ENCODE results near the gene HKDC1. TPM values are rescaled to one million over a fixed set of nuclear protein-coding genes. Genes with fewer than 3 reads are reported as not detected.
"Not testable (repeated sequence)": the region's sequence is repeated elsewhere in the genome, so short reads cannot be mapped to it uniquely, and the experiment has no call there.

HKDC1 gene
- total RNA-seq, 1 donor from 2014 or later, result not detected

GRCh38 chr10:69265521-69265920 is 45.4 kb downstream of the HKDC1 start:
- no peak for DNase-seq (ENCODE audit: low spot score)

DNA sequence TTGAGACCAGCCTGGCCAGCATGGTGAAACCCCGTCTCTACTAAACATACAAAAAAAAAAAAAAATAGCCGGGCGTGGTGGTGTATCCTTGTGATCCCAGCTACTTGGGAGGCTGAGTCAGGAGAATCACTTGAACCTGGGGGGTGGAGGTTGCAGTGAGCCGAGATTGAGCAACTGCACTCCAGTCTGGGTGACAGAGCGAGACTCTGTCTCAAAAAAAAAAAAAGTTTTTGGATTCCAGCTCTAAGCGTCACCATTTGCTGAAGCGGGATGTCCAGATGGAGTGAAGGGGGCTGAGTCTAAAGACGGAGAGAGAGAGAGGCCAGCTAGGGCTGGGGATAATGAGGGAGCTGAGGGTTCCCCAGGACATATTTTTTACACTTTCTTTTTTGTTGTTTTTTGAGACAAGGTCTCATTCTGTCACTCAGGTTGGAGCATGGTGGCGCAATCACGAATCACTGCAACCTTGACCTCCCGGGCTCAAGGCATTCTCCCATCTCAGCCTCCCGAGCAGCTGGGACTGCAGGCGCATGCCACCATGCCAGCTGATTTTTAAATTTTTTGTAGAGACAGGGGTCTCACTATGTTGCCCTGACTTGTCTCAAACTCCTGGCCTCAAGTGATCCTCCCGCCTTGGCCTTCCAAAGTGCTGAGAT is 48.8 kb downstream of the HKDC1 start:
- intact Hi-C loops (cut with DNase I), result no loop called here
- DNase-seq (ENCODE audit: low spot score), result no peak

More at GRCh38 chr10:69265521-69265920, 45.4 kb downstream of the HKDC1 start:
- intact Hi-C loops (cut with DNase I), result no loop called here

GRCh38 chr10:69269761-69270160 is 49.6 kb downstream of the HKDC1 start:
- DNase-seq (ENCODE audit: low spot score), result no peak
- intact Hi-C loops (cut with DNase I), result no loop called here

DNA sequence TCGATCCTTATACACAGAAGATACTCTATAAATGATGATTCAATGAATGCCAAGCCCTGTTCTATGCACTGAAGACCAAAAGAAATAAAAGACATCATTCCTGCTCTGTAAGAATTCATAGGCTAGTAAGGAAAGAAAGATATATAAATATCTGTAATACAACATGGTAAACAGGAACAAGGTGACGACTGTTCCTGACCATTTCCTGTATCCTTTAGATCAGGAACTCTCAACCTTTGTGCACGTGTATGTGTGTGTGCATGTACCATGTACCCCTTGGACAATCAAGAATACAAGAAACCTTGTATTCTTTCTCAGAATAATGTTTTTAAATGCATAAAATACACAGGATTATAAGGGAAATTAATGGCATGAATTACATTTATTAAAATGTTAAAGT is 50.9 kb downstream of the HKDC1 start:
- intact Hi-C loops (cut with DNase I), result no loop called here
- no peak for DNase-seq (ENCODE audit: low spot score)

DNA sequence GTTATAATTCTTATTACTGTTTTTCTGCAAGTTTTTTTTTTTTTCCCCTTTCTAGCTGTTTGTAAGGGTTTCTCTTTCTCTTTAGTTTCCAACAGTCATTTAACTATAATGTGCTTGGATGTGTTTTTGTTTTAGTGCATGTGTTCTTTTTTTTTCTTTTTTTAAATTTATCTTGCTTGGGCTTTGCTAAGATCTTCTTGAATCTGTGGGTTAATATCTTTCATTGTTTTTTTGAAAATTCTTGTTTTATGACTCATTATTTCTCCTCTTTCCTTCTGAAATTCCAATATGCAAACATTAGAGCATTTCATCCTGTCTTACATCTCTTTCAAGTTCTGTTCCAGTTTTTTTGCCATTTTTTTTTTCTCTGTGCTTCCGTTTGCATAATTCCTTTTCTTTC is 52.5 kb downstream of the HKDC1 start:
- intact Hi-C loops (cut with DNase I), result no loop called here
- no peak for DNase-seq (ENCODE audit: low spot score)

GRCh38 chr10:69275444-69275843 is 55.3 kb downstream of the HKDC1 start:
- intact Hi-C loops (cut with DNase I), result no loop called here
- DNase-seq (ENCODE audit: low spot score), result no peak

DNA sequence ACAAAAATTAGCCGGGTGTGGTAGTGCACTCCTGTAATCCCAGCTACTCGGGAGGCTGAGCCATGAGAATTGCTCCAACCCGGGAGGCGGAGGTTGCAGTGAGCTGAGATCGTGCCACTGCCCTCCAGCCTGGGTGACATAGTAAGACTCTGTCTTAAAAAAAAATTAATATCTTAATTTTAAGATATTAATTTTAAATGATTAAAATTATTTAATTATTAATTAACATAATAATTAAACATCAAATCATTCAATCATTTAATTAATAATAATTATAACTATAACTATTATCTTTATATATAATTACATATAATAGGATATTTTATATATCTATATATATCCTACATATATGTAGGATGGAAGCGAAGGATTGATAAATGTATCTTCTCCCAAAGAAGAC is 56.4 kb downstream of the HKDC1 start:
- intact Hi-C loops (cut with DNase I), result no loop called here
- DNase-seq (ENCODE audit: low spot score), result no peak

- no peak for DNase-seq (ENCODE audit: low spot score)
Measured at GRCh38 chr10:69278446-69278963, 58.4 kb downstream of the HKDC1 start, which contains the start of gene HK1. Gene HK1 (plus strand): TSS chr10:69278496.

DNA sequence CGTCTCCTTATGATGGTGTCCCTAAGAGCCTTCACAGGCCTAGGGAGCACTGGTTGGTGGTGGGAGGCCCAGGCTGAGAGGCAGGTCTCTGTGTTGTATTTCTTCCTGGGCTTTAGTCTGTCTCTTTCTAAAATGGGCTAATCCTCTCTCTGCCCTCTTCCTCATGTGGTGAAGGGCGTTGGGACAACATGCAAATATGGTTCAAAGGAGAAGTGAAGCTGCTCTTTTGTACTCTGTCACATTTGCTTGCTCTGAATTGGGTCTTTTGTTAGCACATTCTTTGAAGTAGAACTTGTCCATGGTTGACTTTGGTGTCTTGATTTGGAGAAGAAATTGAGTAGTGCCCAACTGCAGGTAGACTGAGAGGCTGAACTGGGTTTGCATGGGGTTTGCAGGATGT is 59.0 kb downstream of the HKDC1 start:
- intact Hi-C loops (cut with DNase I), result no loop called here
- no peak for DNase-seq (ENCODE audit: low spot score)

More at GRCh38 chr10:69278446-69278963, 58.4 kb downstream of the HKDC1 start, which contains the start of gene HK1:
- intact Hi-C loops (cut with DNase I), result no loop called here

DNA sequence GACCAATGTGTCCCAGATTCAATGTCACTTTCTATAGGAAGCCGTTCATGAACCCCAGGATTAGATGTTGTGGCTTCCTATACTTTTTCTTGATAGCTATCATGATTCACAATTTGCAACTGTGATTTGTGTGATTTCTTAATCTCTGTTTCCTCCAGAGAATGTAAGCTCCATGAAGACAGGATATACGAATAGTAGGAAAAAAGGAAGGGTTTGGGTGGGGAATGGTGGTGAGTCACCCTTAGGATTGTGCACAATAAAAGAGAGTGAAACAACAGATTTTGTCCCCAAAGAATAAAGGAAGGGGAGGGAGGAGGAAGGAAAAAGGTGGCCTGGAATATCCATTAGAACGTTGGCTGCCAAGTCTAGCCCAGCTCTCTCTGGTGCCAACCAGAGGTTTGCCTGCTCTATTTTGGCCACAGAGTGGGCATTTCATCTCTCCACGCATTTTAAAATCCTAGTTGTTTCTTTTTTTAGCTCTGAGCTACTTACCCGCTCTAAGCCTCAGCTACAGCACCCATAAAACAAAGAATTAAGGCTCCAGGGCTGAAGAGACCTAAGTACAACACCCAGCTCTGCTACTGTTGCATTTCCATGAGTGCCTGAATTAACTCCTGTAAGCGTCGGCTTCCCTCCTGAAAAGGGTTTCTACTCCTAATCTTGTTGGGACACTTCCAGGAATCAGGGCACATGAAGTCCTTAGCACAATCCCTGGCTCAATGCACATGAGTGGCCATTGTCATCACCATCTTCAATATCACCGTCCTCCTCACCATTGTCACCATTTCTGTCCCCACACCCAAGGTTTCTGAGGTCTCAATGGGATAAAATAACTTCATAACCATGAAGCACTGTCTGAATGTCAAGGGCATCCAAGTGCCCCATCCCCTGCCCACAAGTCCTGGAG is 61.6 kb downstream of the HKDC1 start:
- no peak for DNase-seq (ENCODE audit: low spot score)
- intact Hi-C loops (cut with DNase I), result no loop called here

- intact Hi-C loops (cut with DNase I); DNase-seq (ENCODE audit: low spot score): not testable (repeated sequence)
Measured at GRCh38 chr10:69284402-69284801, 64.3 kb downstream of the HKDC1 start.

- intact Hi-C loops (cut with DNase I), result no loop called here
- DNase-seq (ENCODE audit: low spot score), result no peak
Measured at GRCh38 chr10:69285699-69286098, 65.6 kb downstream of the HKDC1 start.

DNA sequence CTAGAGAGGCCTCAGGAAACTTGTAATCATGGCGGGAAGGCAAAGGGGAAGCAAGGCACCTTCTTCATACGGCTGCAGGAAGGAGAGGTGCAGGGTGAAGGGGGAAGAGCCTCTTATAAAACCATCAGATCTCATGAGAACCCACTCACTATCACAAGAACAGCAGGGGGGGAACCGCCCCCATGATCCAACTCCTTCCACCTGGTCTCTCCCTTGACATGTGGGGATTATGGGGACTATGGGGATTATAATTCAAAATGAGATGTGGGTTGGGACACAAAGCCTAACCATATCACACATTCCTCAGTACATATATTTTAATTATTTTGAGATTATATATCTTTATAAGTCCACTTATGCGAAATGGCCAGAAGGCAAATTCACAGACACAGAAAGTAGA is 67.0 kb downstream of the HKDC1 start:
- no peak for DNase-seq (ENCODE audit: low spot score)
- intact Hi-C loops (cut with DNase I), result no loop called here

DNA sequence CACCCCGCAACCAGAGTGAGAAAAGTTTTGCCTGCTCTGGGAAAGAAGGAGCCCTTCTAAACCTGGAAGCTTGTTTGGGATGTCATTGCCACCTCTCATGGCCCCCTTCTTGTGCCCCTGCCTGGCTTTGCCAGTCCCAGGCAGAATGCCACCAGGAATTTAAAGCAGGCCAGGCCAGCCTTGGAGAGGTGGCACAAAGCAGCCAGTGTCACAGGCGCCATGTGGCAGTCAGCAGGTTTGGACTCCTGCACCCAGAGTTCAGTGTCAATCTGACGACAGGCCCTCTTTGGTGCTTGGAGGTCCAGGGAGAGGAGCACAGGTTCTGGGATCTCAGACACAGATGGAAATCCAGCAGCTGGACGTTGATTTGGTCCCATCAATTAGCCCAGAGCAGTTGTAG is 70.9 kb downstream of the HKDC1 start:
- intact Hi-C loops (cut with DNase I), result no loop called here

DNA sequence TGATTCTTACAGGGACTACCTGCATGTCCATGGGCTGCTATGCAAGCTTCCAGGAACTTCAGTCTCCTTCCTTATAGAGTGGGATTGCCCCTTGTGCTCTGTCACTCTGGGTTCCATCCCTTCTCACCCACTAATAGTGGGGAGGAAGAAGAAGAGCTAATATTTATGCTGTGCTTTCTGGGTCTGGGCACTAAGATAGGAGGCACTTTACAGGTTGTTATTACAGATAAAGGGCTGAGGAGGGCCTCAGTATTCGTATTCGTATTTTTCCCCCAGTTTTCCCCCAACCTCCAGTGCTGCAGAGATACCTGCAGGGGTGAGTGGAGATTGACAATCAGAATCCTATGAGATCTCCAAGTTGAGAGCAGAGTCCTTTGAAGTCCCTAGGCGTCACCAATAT is 72.3 kb downstream of the HKDC1 start:
- intact Hi-C loops (cut with DNase I), result no loop called here
- no peak for DNase-seq (ENCODE audit: low spot score)

More for the DNA sequence above, 70.9 kb downstream of the HKDC1 start:
- DNase-seq (ENCODE audit: low spot score), result no peak

DNA sequence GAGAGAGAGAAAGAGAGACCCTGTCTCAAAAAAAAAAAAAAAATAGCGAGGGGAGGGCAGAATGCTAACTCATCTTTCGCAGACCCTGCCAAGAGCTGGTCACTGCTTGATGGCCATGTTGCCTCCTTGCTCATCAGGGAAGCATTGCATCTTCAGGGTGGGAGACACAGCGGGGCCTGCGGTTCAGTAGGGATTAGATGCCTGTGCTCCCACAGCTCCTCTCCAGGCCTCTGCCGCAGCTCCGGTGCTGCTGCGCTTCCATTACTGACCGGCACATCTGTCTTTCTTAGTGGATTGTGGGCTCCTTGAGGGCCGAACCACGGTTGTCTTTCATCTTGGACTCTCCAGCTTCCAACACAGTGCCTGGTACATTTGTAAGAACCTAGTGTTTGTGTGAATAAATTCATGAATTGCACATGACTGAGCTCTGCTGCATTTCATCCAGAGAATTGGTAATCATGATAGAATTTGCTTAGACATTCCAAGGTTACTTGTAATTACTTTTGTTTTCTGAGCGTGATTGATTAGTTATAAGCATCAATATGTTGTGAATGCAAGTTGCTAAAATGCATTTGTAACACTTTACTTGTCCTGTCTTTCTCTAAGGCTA is 75.0 kb downstream of the HKDC1 start:
- intact Hi-C loops (cut with DNase I), result no loop called here
- no peak for DNase-seq (ENCODE audit: low spot score)

DNA sequence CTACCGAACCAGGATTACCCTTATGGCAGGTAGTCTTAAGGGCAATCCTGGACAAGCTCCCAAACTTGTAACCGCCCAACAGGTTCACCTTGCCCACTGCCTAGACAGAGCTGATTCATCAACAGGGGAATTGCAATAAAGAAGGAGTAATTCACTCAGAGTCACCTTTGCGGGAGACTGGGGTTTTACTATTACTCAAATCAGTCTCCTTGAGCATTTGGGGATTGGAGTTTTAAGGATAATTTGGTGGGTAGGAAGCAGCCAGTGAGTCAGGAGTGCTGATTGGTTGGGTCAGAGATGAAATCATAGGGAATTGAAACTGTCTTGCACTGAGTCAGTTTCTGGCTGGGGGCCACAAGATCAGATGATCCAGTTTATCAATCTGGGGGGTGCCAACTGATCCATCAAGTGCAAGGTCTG is 83.5 kb downstream of the HKDC1 start:
- intact Hi-C loops (cut with DNase I), result no loop called here
- no peak for DNase-seq (ENCODE audit: low spot score)

GRCh38 chr10:69306421-69306820 is 86.3 kb downstream of the HKDC1 start:
- no peak for DNase-seq (ENCODE audit: low spot score)
- intact Hi-C loops (cut with DNase I), result no loop called here

DNA sequence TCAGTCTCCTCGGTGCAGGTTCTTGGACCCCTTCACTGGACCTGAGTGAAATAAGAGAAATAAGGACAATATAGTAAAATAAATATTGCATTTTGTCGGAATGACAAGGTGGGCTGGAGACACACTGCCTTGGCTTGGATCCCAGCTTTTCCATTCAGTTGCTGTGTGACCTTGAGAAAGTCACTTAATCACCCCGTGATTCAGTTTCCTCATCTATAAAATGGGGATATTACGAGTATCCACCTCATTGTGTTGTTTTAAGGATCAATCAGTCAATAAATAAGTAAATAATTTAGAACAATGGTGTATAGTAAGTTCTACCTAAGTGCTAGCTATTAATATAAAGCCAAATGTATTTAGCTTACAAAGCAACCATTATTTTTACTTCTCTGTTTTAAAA is 87.3 kb downstream of the HKDC1 start:
- intact Hi-C loops (cut with DNase I), result no loop called here
- no peak for DNase-seq (ENCODE audit: low spot score)

DNA sequence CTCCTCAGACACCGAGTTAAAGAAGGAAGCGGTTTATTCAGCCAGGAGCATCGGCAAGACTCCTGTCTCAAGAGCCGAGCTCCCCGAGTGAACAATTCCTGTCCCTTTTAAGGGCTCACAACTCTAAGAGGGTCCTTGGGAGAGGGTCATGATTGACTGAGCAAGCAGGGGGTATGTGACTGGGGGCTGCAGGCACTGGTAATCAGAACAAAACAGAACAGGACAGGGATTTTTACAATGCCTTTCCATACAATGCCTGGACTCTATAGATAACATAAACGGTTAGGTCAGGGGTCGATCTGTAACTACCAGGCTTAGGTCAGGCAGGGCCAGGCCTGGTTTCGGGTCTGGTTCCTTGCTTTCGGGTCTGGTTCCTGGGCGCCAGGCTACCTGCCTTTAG is 88.2 kb downstream of the HKDC1 start:
- DNase-seq (ENCODE audit: low spot score); intact Hi-C loops (cut with DNase I): not testable (repeated sequence)
